GM12875 (cell line): Measurements from ENCODE around the gene PTPRK.

Source experiments
- H3K4me3 ChIP-seq: one replicate; pipeline ENCODE4 v1.5.1; 2011; ENCODE audit warnings: low read depth, low read length, control low read depth
- CTCF ChIP-seq: IDR thresholded peaks from 2 replicates; pipeline ENCODE4 v1.5.1; 2011; ENCODE audit warnings: low read depth, mild to moderate bottlenecking, control low read depth, inconsistent platforms, low read length, moderate library complexity, borderline replicate concordance; ENCODE audit not compliant: insufficient read depth

PTPRK gene

DNA sequence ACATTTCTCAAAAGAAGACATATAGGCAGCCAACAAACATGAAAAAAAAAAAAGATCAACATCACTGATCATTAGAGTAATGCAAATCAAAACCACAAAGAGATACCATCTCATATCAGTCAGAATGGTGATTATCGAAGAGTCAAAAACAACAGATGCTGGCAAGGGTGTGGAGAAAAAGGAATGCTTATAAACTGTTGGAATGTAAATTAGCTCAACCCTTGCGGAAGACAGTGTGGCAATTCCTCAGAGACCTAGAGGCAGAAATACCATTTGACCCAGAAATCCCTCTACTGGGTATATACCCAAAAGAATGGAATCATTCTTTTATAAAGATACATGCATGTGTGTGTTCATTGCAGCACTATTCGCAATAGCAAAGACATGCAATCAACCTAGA, 315.8 kb downstream of the PTPRK start:
- H3K4me3 ChIP-seq = no peak overlapping the region
- TF ChIP-seq CTCF = no peak

GRCh38 chr6:128202169-128202765, 318.1 kb downstream of the PTPRK start:
- no peak overlapping the region for H3K4me3 ChIP-seq
- TF ChIP-seq CTCF = no peak

GRCh38 chr6:128200789-128201188, 319.6 kb downstream of the PTPRK start:
- no peak overlapping the region for H3K4me3 ChIP-seq
- TF ChIP-seq CTCF = no peak

DNA sequence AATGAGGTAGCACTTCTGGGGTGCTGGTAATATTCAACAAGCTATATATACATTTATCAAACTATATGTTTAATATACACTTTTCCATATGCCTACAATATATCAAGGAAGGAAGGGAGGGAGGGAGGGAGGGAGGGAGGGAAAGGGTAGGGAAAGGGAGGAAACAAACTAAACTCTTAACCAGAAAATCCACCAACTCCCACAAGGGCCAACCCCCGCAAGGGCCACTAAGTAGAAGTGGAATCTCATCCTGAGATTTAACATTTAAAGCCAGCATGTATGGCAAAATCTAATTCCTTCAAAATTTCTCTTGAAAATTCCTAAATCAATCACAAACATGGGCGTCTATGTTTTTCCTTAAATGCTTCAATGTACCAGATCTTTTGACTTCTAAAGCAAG, 320.9 kb downstream of the PTPRK start:
- H3K4me3 ChIP-seq = no peak overlapping the region
- TF ChIP-seq CTCF = no peak

GRCh38 chr6:128192972-128193371, 327.4 kb downstream of the PTPRK start:
- H3K4me3 ChIP-seq = no peak overlapping the region
- TF ChIP-seq CTCF = no peak

- no peak for TF ChIP-seq CTCF
- H3K4me3 ChIP-seq = no peak overlapping the region
Observed at GRCh38 chr6:128188678-128189077, 331.7 kb downstream of the PTPRK start.

- TF ChIP-seq CTCF = no peak
- H3K4me3 ChIP-seq = no peak overlapping the region
Observed at GRCh38 chr6:128186729-128187128, 333.7 kb downstream of the PTPRK start.
